Peyer's patch (tissue), 4 donors: ENCODE measurements around the gene TOB1.

ENCODE experiments used
- POLR2A ChIP-seq, 2 donors: fragments of 450-650 bp; IDR thresholded peaks; one replicate each; pipeline ENCODE4 v1.5.1; 2017; ENCODE audit warnings: antibody characterized with exemption in 2 of 2, mild to moderate bottlenecking in 2 of 2, moderate library complexity in 2 of 2
- TF ChIP-seq, protein P1 (sequence below), 6 experiments: fragments of 450-650 bp in 4 of 6; fragments of 200-600 bp in 2 of 6; sonication (generic) in 1 of 6; IDR thresholded peaks; one replicate each; pipeline ENCODE4 v1.5.1; 2017 to 2019; ENCODE audit warnings: antibody characterized with exemption in 6 of 6, mild to moderate bottlenecking in 3 of 6, moderate library complexity in 1 of 6

DNA sequence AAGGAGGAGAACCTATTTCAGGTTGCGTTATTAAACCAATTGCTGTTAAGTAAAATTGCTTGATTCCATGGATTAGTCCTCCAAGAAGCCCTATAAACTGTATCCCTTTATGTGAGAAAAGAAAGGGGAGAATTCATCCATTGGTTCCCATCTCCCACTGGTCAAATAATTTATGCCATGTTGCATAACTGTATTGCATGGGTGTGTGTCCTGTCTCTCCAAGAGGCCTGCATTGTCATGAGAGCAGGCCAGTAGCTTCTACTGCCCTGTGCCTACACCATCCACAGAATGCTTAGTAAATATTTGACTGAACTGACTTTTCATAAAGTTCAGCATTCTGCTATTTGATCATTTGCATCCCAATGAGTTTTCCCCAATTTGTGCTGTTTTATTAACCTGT is 11.7 kb upstream of the TOB1 start:
- TF ChIP-seq POLR2A (IDR thresholded peaks at IDR 0.05) = no peak
- TF ChIP-seq, protein P1, sequence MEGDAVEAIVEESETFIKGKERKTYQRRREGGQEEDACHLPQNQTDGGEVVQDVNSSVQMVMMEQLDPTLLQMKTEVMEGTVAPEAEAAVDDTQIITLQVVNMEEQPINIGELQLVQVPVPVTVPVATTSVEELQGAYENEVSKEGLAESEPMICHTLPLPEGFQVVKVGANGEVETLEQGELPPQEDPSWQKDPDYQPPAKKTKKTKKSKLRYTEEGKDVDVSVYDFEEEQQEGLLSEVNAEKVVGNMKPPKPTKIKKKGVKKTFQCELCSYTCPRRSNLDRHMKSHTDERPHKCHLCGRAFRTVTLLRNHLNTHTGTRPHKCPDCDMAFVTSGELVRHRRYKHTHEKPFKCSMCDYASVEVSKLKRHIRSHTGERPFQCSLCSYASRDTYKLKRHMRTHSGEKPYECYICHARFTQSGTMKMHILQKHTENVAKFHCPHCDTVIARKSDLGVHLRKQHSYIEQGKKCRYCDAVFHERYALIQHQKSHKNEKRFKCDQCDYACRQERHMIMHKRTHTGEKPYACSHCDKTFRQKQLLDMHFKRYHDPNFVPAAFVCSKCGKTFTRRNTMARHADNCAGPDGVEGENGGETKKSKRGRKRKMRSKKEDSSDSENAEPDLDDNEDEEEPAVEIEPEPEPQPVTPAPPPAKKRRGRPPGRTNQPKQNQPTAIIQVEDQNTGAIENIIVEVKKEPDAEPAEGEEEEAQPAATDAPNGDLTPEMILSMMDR (IDR thresholded peaks at IDR 0.05) = no peak
